ENCODE results near the gene MS4A4E. TPM values are rescaled to one million over a fixed set of nuclear protein-coding genes. Genes with fewer than 3 reads are reported as not detected.
A peak's percentile ranks its signal among the peaks of the same experiment; 100 is the strongest.
"Not testable (repeated sequence)": the region's sequence is repeated elsewhere in the genome, so short reads cannot be mapped to it uniquely, and the experiment has no call there.

The MS4A4E gene
- under 1 TPM in 2 of 4 donors, not detected in 2; 0.56 to 0.61 TPM for polyA plus RNA-seq
- long read RNA-seq, donor 1, partial matches to known transcripts = 5 of 5 reads
- long read RNA-seq, donor 1, other reads (novel, unspliced or antisense) = 0 of 5 reads
- long read RNA-seq, donor 2 = 0 reads
- long read RNA-seq, donor 3 = 0 reads
- long read RNA-seq, donor 4 = 0 reads
- long read RNA-seq, donor 5 = 0 reads
- long read RNA-seq, donor 6 = 0 reads
- long read RNA-seq, donor 7 = 0 reads
- long read RNA-seq, donor 8 = 0 reads
- long read RNA-seq, donor 9 = 0 reads
- long read RNA-seq, donor 10, partial matches to known transcripts = 10 of 10 reads
- long read RNA-seq, donor 10, other reads (novel, unspliced or antisense) = 0 of 10 reads

GRCh38 chr11:60242740-60243239 is at the start of gene MS4A4E:
TSS of gene MS4A4E (minus strand) at chr11:60243137. CDS start at chr11:60230055, 13,082 bp downstream.
- WGBS, 3 donors = 69 to 75% (median 72%) methylated on average over 5 of the region's 5 CpGs
- Histone ChIP-seq H3K27me3 (ENCODE audit: control insufficient read depth in 3 of 3, insufficient read depth in 3 of 3, low read length in 3 of 3) (no peaks in the 10 kb centered on the region), H3K4me1 (ENCODE audit: control insufficient read depth in 3 of 3, insufficient read depth in 2 of 3, low read depth in 1 of 3, low read length in 2 of 3) (no peaks in the 10 kb centered on the region), H3K4me3 (ENCODE audit: low read depth in 1 of 3, low read length in 3 of 3) (no peak within 1 kb of the TSS), H3K27ac (ENCODE audit: low read depth in 1 of 3, low read length in 2 of 3) (peak within 1 kb of the TSS in 1 of 3 donors; percentile 34), H3K9me3 (ENCODE audit: control insufficient read depth in 2 of 2, insufficient read depth in 1 of 2, low read depth in 1 of 2, low read length in 1 of 2) (no peaks in the 10 kb centered on the region), H3K36me3 (ENCODE audit: control insufficient read depth in 3 of 3, insufficient read depth in 2 of 3, low read depth in 1 of 3, low read length in 3 of 3) (no peaks in the 10 kb centered on the region)
- DNase-seq (no peak), FAIRE-seq (no peak)

- Histone ChIP-seq H3K36me3 (ENCODE audit: control insufficient read depth in 3 of 3, insufficient read depth in 2 of 3, low read depth in 1 of 3, low read length in 3 of 3) (no peaks in the 10 kb centered on the region), H3K27me3 (ENCODE audit: control insufficient read depth in 3 of 3, insufficient read depth in 3 of 3, low read length in 3 of 3) (no peaks in the 10 kb centered on the region), H3K27ac (ENCODE audit: low read depth in 1 of 3, low read length in 2 of 3) (no peak overlapping the region), H3K4me1 (ENCODE audit: control insufficient read depth in 3 of 3, insufficient read depth in 2 of 3, low read depth in 1 of 3, low read length in 2 of 3) (no peaks in the 10 kb centered on the region), H3K9me3 (ENCODE audit: control insufficient read depth in 2 of 2, insufficient read depth in 1 of 2, low read depth in 1 of 2, low read length in 1 of 2) (no peaks in the 10 kb centered on the region), H3K4me3 (ENCODE audit: low read depth in 1 of 3, low read length in 3 of 3) (no peak overlapping the region)
- 71 to 92% (median 89%) methylated on average over 2 of the region's 2 CpGs for WGBS, 3 donors
- DNase-seq = no peak
- FAIRE-seq = no peak
Measured at GRCh38 chr11:60292145-60292544, 49.2 kb upstream of the MS4A4E start.

- WGBS, 3 donors = 88 to 100% (median 94%) methylated on average over 1 of the region's 1 CpG
- H3K36me3 ChIP-seq (ENCODE audit: control insufficient read depth in 3 of 3, insufficient read depth in 2 of 3, low read depth in 1 of 3, low read length in 3 of 3) = no peaks in the 10 kb centered on the region
- no peak overlapping the region for H3K27ac ChIP-seq (ENCODE audit: low read depth in 1 of 3, low read length in 2 of 3)
- no peaks in the 10 kb centered on the region for H3K4me1 ChIP-seq (ENCODE audit: control insufficient read depth in 3 of 3, insufficient read depth in 2 of 3, low read depth in 1 of 3, low read length in 2 of 3)
- no peaks in the 10 kb centered on the region for H3K9me3 ChIP-seq (ENCODE audit: control insufficient read depth in 2 of 2, insufficient read depth in 1 of 2, low read depth in 1 of 2, low read length in 1 of 2)
- FAIRE-seq (no peak), DNase-seq (no peak)
- H3K4me3 ChIP-seq (ENCODE audit: low read depth in 1 of 3, low read length in 3 of 3) = no peak overlapping the region
- no peaks in the 10 kb centered on the region for H3K27me3 ChIP-seq (ENCODE audit: control insufficient read depth in 3 of 3, insufficient read depth in 3 of 3, low read length in 3 of 3)
Measured at GRCh38 chr11:60288531-60288930, 45.6 kb upstream of the MS4A4E start.

- not testable (repeated sequence) for H3K4me1 ChIP-seq (ENCODE audit: control insufficient read depth in 3 of 3, insufficient read depth in 2 of 3, low read depth in 1 of 3, low read length in 2 of 3); H3K27me3 ChIP-seq (ENCODE audit: control insufficient read depth in 3 of 3, insufficient read depth in 3 of 3, low read length in 3 of 3); H3K4me3 ChIP-seq (ENCODE audit: low read depth in 1 of 3, low read length in 3 of 3); H3K36me3 ChIP-seq (ENCODE audit: control insufficient read depth in 3 of 3, insufficient read depth in 2 of 3, low read depth in 1 of 3, low read length in 3 of 3); DNase-seq; H3K9me3 ChIP-seq (ENCODE audit: control insufficient read depth in 2 of 2, insufficient read depth in 1 of 2, low read depth in 1 of 2, low read length in 1 of 2); H3K27ac ChIP-seq (ENCODE audit: low read depth in 1 of 3, low read length in 2 of 3); FAIRE-seq
- WGBS, 3 donors = 66 to 78% (median 66%) methylated on average over 7 of the region's 7 CpGs
Measured at GRCh38 chr11:60285411-60286126, 42.6 kb upstream of the MS4A4E start.

- no peak for FAIRE-seq
- 80 to 90% (median 84%) methylated on average over 2 of the region's 2 CpGs for WGBS, 3 donors
- H3K4me1 ChIP-seq (ENCODE audit: control insufficient read depth in 3 of 3, insufficient read depth in 2 of 3, low read depth in 1 of 3, low read length in 2 of 3) = no peaks in the 10 kb centered on the region
- no peak overlapping the region for H3K27ac ChIP-seq (ENCODE audit: low read depth in 1 of 3, low read length in 2 of 3)
- H3K36me3 ChIP-seq (ENCODE audit: control insufficient read depth in 3 of 3, insufficient read depth in 2 of 3, low read depth in 1 of 3, low read length in 3 of 3) = no peaks in the 10 kb centered on the region
- H3K27me3 ChIP-seq (ENCODE audit: control insufficient read depth in 3 of 3, insufficient read depth in 3 of 3, low read length in 3 of 3) = no peaks in the 10 kb centered on the region
- DNase-seq = no peak
- H3K4me3 ChIP-seq (ENCODE audit: low read depth in 1 of 3, low read length in 3 of 3) = no peak overlapping the region
- no peaks in the 10 kb centered on the region for H3K9me3 ChIP-seq (ENCODE audit: control insufficient read depth in 2 of 2, insufficient read depth in 1 of 2, low read depth in 1 of 2, low read length in 1 of 2)
Measured at GRCh38 chr11:60282286-60282685, 39.3 kb upstream of the MS4A4E start.

GRCh38 chr11:60281485-60281884 is 38.5 kb upstream of the MS4A4E start:
- H3K27me3 ChIP-seq (ENCODE audit: control insufficient read depth in 3 of 3, insufficient read depth in 3 of 3, low read length in 3 of 3) = no peaks in the 10 kb centered on the region
- WGBS, 3 donors = 43 to 52% (median 48%) methylated on average over 2 of the region's 2 CpGs
- no peak overlapping the region for H3K27ac ChIP-seq (ENCODE audit: low read depth in 1 of 3, low read length in 2 of 3)
- no peaks in the 10 kb centered on the region for H3K9me3 ChIP-seq (ENCODE audit: control insufficient read depth in 2 of 2, insufficient read depth in 1 of 2, low read depth in 1 of 2, low read length in 1 of 2)
- no peaks in the 10 kb centered on the region for H3K4me1 ChIP-seq (ENCODE audit: control insufficient read depth in 3 of 3, insufficient read depth in 2 of 3, low read depth in 1 of 3, low read length in 2 of 3)
- H3K36me3 ChIP-seq (ENCODE audit: control insufficient read depth in 3 of 3, insufficient read depth in 2 of 3, low read depth in 1 of 3, low read length in 3 of 3) = no peaks in the 10 kb centered on the region
- H3K4me3 ChIP-seq (ENCODE audit: low read depth in 1 of 3, low read length in 3 of 3) = no peak overlapping the region
- FAIRE-seq = no peak
- DNase-seq = no peak

- Histone ChIP-seq H3K27ac (ENCODE audit: low read depth in 1 of 3, low read length in 2 of 3) (peak within 1 kb of the TSS in 1 of 3 donors; percentile 68), H3K36me3 (ENCODE audit: control insufficient read depth in 3 of 3, insufficient read depth in 2 of 3, low read depth in 1 of 3, low read length in 3 of 3) (no peaks in the 10 kb centered on the region), H3K27me3 (ENCODE audit: control insufficient read depth in 3 of 3, insufficient read depth in 3 of 3, low read length in 3 of 3) (no peaks in the 10 kb centered on the region), H3K4me1 (ENCODE audit: control insufficient read depth in 3 of 3, insufficient read depth in 2 of 3, low read depth in 1 of 3, low read length in 2 of 3) (no peaks in the 10 kb centered on the region), H3K9me3 (ENCODE audit: control insufficient read depth in 2 of 2, insufficient read depth in 1 of 2, low read depth in 1 of 2, low read length in 1 of 2) (no peaks in the 10 kb centered on the region), H3K4me3 (ENCODE audit: low read depth in 1 of 3, low read length in 3 of 3) (no peak within 1 kb of the TSS)
- DNase-seq (no peak), FAIRE-seq (no peak)
- 70 to 91% (median 84%) methylated on average over 3 of the region's 3 CpGs for WGBS, 3 donors
Measured at GRCh38 chr11:60280412-60280811, 37.5 kb upstream of the MS4A4E start, which contains the start of gene MS4A4A. TSS of gene MS4A4A (plus strand) at chr11:60280666. CDS start at chr11:60280676, 10 bp downstream.

- Histone ChIP-seq H3K4me1 (ENCODE audit: control insufficient read depth in 3 of 3, insufficient read depth in 2 of 3, low read depth in 1 of 3, low read length in 2 of 3) (no peaks in the 10 kb centered on the region), H3K36me3 (ENCODE audit: control insufficient read depth in 3 of 3, insufficient read depth in 2 of 3, low read depth in 1 of 3, low read length in 3 of 3) (no peaks in the 10 kb centered on the region), H3K9me3 (ENCODE audit: control insufficient read depth in 2 of 2, insufficient read depth in 1 of 2, low read depth in 1 of 2, low read length in 1 of 2) (no peaks in the 10 kb centered on the region), H3K27ac (ENCODE audit: low read depth in 1 of 3, low read length in 2 of 3) (no peak overlapping the region), H3K27me3 (ENCODE audit: control insufficient read depth in 3 of 3, insufficient read depth in 3 of 3, low read length in 3 of 3) (no peaks in the 10 kb centered on the region), H3K4me3 (ENCODE audit: low read depth in 1 of 3, low read length in 3 of 3) (no peak overlapping the region)
- DNase-seq (no peak), FAIRE-seq (no peak)
Measured at GRCh38 chr11:60274416-60274815, 31.5 kb upstream of the MS4A4E start.
